PC-9 (cell line): Measurements from ENCODE around the gene PHC2. TPM values are rescaled to one million over a fixed set of nuclear protein-coding genes. Genes with fewer than 3 reads are reported as not detected.

Experiments used
- BruUV-seq: library from RNA; stranded (reverse); fragments of 400-500 nt; replicated peaks from 2 replicates; lab custom pipeline; 2021; lab: Mats Ljungman, UMichigan
- CTCF ChIA-PET: fragments of 300-600 bp; sonication (Branson Sonifier 250); formaldehyde crosslinking; loops from one replicate; lab custom pipeline; 2022; ENCODE audit warnings: antibody characterized with exemption; lab: Charles Lee
- POLR2A ChIA-PET: fragments of 300-600 bp; sonication (Branson Sonifier 250); formaldehyde crosslinking; loops from one replicate; lab custom pipeline; 2022; ENCODE audit warnings: antibody characterized with exemption; ENCODE audit not compliant: unreplicated experiment; lab: Charles Lee
- DNase-seq, 2 experiments: peaks; one replicate each; pipeline versions ENCODE4 v3.0.0 to v3.0.0-alpha.2; 2015 to 2022; ENCODE audit warnings: mixed read lengths in 1 of 2
- H2AFZ ChIP-seq: fragments of 200-600 bp; sonication (generic); 2 replicates; pipeline ENCODE4 v1.8.1; 2017; ENCODE audit warnings: antibody characterized with exemption
- H3F3A ChIP-seq: fragments of 200-600 bp; sonication (generic); 2 replicates; pipeline ENCODE4 v1.8.1; 2017; ENCODE audit warnings: antibody characterized with exemption, mild to moderate bottlenecking, low read depth; ENCODE audit not compliant: insufficient read depth
- H3K27ac ChIP-seq: fragments of 200-600 bp; sonication (generic); 2 replicates; pipeline ENCODE4 v1.6.1; 2016; ENCODE audit warnings: mixed run types
- H3K27me3 ChIP-seq: fragments of 200-600 bp; sonication (generic); 2 replicates; pipeline ENCODE4 v1.6.1; 2016; ENCODE audit warnings: low read depth, mixed run types; ENCODE audit not compliant: insufficient read depth
- H3K36me3 ChIP-seq: fragments of 200-600 bp; sonication (generic); 2 replicates; pipeline ENCODE4 v1.6.1; 2016; ENCODE audit warnings: low read depth, mixed run types
- H3K4me1 ChIP-seq: fragments of 200-600 bp; sonication (generic); replicated peaks from 2 replicates; pipeline ENCODE4 v1.6.1; 2016; ENCODE audit warnings: mixed run types; ENCODE audit not compliant: insufficient read depth
- H3K4me2 ChIP-seq: fragments of 200-600 bp; sonication (generic); 2 replicates; pipeline ENCODE4 v1.6.1; 2017; ENCODE audit warnings: mixed run types
- H3K4me3 ChIP-seq: fragments of 200-600 bp; sonication (generic); 2 replicates; pipeline ENCODE4 v1.6.1; 2016; ENCODE audit warnings: mixed run types
- H3K79me2 ChIP-seq: fragments of 200-600 bp; sonication (generic); 2 replicates; pipeline ENCODE4 v1.6.1; 2017; ENCODE audit warnings: low read depth, mixed run types
- H3K9me2 ChIP-seq: fragments of 200-600 bp; sonication (generic); 2 replicates; pipeline ENCODE4 v1.8.1; 2017; ENCODE audit warnings: mild to moderate bottlenecking; ENCODE audit not compliant: insufficient read depth
- H3K9me3 ChIP-seq: fragments of 200-600 bp; sonication (generic); 2 replicates; pipeline ENCODE4 v1.8.1; 2016; ENCODE audit warnings: low read depth; ENCODE audit not compliant: insufficient read depth
- H4K20me1 ChIP-seq: fragments of 200-600 bp; sonication (generic); 2 replicates; pipeline ENCODE4 v1.8.1; 2017; ENCODE audit not compliant: insufficient read depth
- EZH2 ChIP-seq: fragments of 200-600 bp; sonication (generic); IDR thresholded peaks from 2 replicates; pipeline ENCODE4 v1.8.0; 2017; ENCODE audit warnings: antibody characterized with exemption, low read depth
- intact Hi-C: fragments of 100-400 bp; cut with micrococcal nuclease; formaldehyde crosslinking; loops from one replicate; pipeline ENCODE4 v1.10.0; 2022; ENCODE audit not compliant: unreplicated experiment
- total RNA-seq: library from RNA; stranded (reverse); gene quantifications from 2 replicates; pipeline ENCODE4 v1.2.3, GENCODE V29; 2021
- TF ChIP-seq, protein P1 (sequence below): fragments of 200-600 bp; sonication (generic); conservative IDR thresholded peaks from 2 replicates; pipeline ENCODE4 v1.6.1; 2017; ENCODE audit warnings: mixed run types, antibody characterized with exemption, mild to moderate bottlenecking, moderate library complexity

PHC2 gene
- total RNA-seq, 1 experiment from 2014 or later: 48.1 TPM

DNA sequence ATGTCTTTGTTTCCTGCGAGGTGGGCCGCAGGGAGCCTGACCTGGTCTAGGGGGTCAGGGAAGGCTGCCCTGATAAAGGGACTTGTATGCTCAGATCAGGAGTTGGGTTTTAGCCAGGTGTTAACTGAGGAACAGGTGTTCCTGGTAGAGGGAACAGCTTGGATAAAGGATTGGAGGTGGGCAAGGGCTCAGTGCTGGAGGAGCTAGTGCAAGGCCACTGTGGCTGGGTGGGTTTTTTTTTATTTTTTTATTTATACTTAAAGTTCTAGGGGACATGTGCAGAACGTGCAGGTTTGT, 141.1 kb downstream of the PHC2 start:
- BruUV-seq: no TSS peak
- Histone ChIP-seq H3F3A (no peaks in the 10 kb centered on the region), H3K4me3 (no peak overlapping the region), H3K4me1 (no peaks in the 10 kb centered on the region), H3K9me2 (no peaks in the 10 kb centered on the region), H4K20me1 (no peaks in the 10 kb centered on the region), H3K79me2 (no peaks in the 10 kb centered on the region), H2AFZ (no peak overlapping the region), H3K36me3 (peaks cover 5% of the 10 kb centered on the region), H3K4me2 (no peak overlapping the region), H3K27me3 (no peaks in the 10 kb centered on the region), H3K9me3 (no peaks in the 10 kb centered on the region), H3K27ac (no peak overlapping the region)
- no peak for TF ChIP-seq EZH2
- TF ChIP-seq, protein P1, sequence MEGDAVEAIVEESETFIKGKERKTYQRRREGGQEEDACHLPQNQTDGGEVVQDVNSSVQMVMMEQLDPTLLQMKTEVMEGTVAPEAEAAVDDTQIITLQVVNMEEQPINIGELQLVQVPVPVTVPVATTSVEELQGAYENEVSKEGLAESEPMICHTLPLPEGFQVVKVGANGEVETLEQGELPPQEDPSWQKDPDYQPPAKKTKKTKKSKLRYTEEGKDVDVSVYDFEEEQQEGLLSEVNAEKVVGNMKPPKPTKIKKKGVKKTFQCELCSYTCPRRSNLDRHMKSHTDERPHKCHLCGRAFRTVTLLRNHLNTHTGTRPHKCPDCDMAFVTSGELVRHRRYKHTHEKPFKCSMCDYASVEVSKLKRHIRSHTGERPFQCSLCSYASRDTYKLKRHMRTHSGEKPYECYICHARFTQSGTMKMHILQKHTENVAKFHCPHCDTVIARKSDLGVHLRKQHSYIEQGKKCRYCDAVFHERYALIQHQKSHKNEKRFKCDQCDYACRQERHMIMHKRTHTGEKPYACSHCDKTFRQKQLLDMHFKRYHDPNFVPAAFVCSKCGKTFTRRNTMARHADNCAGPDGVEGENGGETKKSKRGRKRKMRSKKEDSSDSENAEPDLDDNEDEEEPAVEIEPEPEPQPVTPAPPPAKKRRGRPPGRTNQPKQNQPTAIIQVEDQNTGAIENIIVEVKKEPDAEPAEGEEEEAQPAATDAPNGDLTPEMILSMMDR: no peak
- intact Hi-C loops: no loop called here
- CTCF ChIA-PET: no interaction called here
- POLR2A ChIA-PET: no interaction called here
- DNase-seq: no peak

DNA sequence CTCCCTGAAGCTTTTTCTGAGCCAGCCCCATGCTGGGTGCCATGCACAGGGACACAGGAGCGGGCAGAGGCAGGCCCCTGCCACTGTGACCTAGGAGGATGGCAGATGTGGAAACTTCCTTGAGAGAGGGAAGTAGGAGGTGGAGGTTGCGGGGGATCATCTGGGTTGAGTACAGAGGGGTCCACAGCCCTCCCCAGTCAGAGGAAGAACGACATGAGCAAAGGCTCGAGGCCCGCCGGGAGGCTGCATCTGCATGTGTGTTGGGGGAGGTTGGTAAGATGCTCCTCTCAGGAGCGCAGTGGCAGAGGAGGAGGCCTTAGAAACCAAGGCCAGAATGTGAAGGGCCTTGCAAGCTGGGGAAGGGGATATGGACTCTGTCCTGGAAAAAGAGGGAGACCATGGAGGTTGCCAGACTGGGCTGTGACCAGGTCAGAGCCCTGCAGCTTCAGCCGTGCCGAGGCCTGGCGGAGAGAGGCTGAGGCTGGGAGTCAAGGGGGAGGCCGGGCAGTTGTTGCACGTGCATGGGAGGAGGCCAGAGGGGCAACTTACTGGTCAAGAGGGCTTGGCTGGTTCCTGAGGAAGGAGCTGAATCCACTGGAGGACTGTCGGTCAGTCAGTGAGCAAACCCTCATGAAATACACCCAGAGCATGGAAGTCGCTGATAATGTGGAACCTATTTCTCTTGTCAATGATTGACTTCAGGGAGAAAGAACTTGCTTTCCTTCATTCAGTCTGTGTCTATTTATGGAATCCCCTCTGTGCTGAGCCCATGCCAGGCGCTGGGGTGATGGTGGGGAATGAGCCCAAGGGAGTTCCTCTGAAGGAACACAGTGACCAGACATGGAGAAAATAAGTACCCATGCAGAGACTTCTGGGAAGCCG, 141.7 kb downstream of the PHC2 start:
- POLR2A ChIA-PET: no interaction called here
- Histone ChIP-seq H3K79me2 (no peaks in the 10 kb centered on the region), H3K4me2 (no peak overlapping the region), H3K36me3 (peaks cover 10% of the 10 kb centered on the region), H3K4me1 (no peaks in the 10 kb centered on the region), H3K9me2 (no peaks in the 10 kb centered on the region), H3K27ac (no peak overlapping the region), H3K9me3 (no peaks in the 10 kb centered on the region), H3F3A (no peaks in the 10 kb centered on the region), H4K20me1 (no peaks in the 10 kb centered on the region), H3K4me3 (no peak overlapping the region), H2AFZ (no peak overlapping the region), H3K27me3 (no peaks in the 10 kb centered on the region)
- BruUV-seq: no TSS peak
- TF ChIP-seq, protein P1: no peak
- TF ChIP-seq EZH2: no peak
- intact Hi-C loops: no loop called here
- DNase-seq: no peak
- CTCF ChIA-PET: no interaction called here

DNA sequence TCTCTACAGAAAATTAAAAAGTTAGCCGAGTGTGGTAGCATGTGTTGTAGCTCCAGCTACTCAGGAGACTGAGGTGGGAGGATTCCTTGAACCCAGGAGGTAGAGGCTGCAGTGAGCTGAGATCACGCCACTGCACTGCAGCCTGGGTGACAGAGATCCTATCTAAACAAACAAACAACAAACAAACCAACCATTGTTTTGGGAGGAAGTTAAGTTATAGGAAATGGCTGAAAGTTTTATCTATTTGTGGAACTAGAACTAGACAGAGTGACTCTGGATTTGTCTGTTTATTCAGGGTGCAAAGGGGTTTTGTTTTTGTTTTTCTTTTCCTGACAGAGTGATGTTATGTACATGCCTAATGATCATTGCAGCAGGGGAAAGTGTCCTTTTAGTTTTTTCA, 143.6 kb downstream of the PHC2 start:
- CTCF ChIA-PET: no interaction called here
- POLR2A ChIA-PET: no interaction called here
- Histone ChIP-seq H3K36me3 (peaks cover 10% of the 10 kb centered on the region), H3F3A (no peaks in the 10 kb centered on the region), H3K79me2 (no peaks in the 10 kb centered on the region), H3K4me3 (no peak overlapping the region), H3K9me3 (no peaks in the 10 kb centered on the region), H3K4me1 (no peaks in the 10 kb centered on the region), H3K4me2 (no peak overlapping the region), H3K9me2 (no peaks in the 10 kb centered on the region), H4K20me1 (no peaks in the 10 kb centered on the region), H2AFZ (no peak overlapping the region), H3K27ac (no peak overlapping the region), H3K27me3 (no peaks in the 10 kb centered on the region)
- intact Hi-C loops: no loop called here
- no peak for DNase-seq
- no peak for TF ChIP-seq EZH2
- TF ChIP-seq, protein P1: no peak
- no TSS peak for BruUV-seq
